Measurements from ENCODE around the gene RUFY4.
"Not testable (repeated sequence)": the region's sequence is repeated elsewhere in the genome, so short reads cannot be mapped to it uniquely, and the experiment has no call there.

RUFY4 gene

DNA sequence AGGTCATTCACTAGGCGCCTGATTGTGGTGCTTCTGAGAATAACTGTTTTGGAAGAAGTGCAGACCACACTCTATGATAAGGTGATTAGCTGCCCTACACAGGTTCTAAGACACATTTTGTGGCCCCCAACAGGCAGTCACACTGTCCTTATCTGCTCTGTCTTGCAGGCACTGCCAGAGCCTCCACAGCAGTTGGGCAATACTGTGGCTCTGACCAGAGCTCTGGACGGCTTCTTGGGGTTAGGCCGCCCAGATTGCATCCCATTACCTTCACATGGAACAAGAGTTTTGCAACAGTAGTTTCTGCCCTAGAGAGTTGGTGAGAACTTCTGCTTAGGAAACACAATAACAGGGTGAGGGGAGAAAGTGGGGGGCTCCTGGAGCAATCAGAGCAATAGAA is 22.7 kb downstream of the RUFY4 start:
- no peak overlapping the region for H3K4me3 Mint-ChIP-seq
- no peak for DNase-seq
- no peak overlapping the region for H3K27ac Mint-ChIP-seq
- peaks cover 45% of the 10 kb centered on the region for H3K27me3 Mint-ChIP-seq (ENCODE audit: low read depth, poor library complexity)
- no peaks in the 10 kb centered on the region for H3K36me3 Mint-ChIP-seq (ENCODE audit: low read depth)
- TF ChIP-seq, protein P1, sequence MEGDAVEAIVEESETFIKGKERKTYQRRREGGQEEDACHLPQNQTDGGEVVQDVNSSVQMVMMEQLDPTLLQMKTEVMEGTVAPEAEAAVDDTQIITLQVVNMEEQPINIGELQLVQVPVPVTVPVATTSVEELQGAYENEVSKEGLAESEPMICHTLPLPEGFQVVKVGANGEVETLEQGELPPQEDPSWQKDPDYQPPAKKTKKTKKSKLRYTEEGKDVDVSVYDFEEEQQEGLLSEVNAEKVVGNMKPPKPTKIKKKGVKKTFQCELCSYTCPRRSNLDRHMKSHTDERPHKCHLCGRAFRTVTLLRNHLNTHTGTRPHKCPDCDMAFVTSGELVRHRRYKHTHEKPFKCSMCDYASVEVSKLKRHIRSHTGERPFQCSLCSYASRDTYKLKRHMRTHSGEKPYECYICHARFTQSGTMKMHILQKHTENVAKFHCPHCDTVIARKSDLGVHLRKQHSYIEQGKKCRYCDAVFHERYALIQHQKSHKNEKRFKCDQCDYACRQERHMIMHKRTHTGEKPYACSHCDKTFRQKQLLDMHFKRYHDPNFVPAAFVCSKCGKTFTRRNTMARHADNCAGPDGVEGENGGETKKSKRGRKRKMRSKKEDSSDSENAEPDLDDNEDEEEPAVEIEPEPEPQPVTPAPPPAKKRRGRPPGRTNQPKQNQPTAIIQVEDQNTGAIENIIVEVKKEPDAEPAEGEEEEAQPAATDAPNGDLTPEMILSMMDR (IDR thresholded peaks at IDR 0.05) = no peak
- no peaks in the 10 kb centered on the region for H3K4me1 Mint-ChIP-seq
- H3K9me3 Mint-ChIP-seq = peaks cover 13% of the 10 kb centered on the region

DNA sequence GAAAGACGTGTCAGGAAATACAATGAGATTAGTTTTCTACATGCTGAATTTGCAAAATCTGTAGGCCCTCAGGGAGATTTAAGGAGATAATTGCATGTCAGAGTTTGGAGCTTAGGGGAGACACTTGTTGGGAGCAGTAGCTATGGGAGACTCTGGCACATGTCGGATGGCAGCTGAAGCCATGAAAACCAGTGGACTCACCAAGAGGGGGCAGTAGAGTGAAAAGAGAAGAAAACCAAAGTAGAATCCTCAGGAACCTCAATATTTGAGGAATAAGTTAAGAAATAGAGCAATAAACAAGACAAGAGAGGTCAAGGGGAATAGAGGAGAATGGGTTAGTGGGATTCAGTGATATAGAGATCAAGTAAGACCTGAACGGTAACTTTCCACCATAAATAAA is 24.8 kb downstream of the RUFY4 start:
- TF ChIP-seq, protein P1 (IDR thresholded peaks at IDR 0.05) = no peak
- peaks cover 15% of the 10 kb centered on the region for H3K9me3 Mint-ChIP-seq

DNA sequence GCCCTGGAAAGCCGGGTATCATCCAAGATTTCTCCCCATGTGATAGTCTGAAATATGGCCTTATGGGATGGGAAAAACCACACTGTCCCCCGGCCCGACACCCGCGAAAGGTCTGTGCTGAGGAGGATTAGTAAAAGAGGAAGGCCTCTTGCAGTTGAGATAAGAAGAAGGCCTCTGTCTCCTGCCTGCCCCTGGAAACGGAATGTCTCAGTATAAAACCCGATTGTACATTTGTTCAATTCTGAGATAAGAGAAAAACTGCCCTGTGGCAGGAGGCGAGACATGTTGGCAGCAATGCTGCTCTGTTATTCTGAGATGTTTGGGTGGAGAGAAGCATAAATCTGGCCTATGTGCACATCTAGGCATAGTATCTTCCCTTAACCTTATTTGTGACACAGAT is 26.8 kb downstream of the RUFY4 start:
- Mint-ChIP-seq H3K9me3 (peaks cover 12% of the 10 kb centered on the region), H3K27ac (no peak overlapping the region), H3K4me1 (no peaks in the 10 kb centered on the region), H3K36me3 (ENCODE audit: low read depth) (no peaks in the 10 kb centered on the region), H3K4me3 (no peak overlapping the region), H3K27me3 (ENCODE audit: low read depth, poor library complexity) (peaks cover 42% of the 10 kb centered on the region)
- DNase-seq = no peak
- TF ChIP-seq, protein P1 (IDR thresholded peaks at IDR 0.05) = no peak

More for the DNA sequence above, 24.8 kb downstream of the RUFY4 start:
- no peak for DNase-seq
- H3K36me3 Mint-ChIP-seq (ENCODE audit: low read depth) = no peaks in the 10 kb centered on the region
- H3K4me1 Mint-ChIP-seq = no peaks in the 10 kb centered on the region
- no peak overlapping the region for H3K27ac Mint-ChIP-seq
- H3K4me3 Mint-ChIP-seq = no peak overlapping the region
- peaks cover 37% of the 10 kb centered on the region for H3K27me3 Mint-ChIP-seq (ENCODE audit: low read depth, poor library complexity)

DNA sequence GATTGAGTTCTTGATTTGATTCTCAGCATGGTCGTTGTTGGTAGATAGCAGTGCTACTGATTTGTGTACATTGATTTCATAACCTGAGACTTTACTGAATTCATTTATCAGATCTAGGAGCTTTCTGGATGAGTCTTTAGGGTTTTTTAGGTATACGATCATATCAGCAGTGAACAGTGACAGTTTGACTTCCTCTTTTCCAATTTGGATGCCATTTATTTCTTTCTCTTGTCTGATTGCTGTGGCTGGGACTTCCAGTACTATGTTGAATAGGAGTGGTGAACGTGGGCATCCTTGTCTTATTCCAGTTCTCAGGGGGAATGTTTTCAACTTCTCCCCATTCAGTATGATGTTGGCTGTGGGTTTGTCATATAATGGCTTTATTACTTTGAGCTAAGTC is 28.9 kb downstream of the RUFY4 start:
- Mint-ChIP-seq H3K9me3 (peaks cover 12% of the 10 kb centered on the region), H3K4me3 (no peak overlapping the region), H3K4me1 (no peaks in the 10 kb centered on the region), H3K36me3 (ENCODE audit: low read depth) (no peaks in the 10 kb centered on the region), H3K27me3 (ENCODE audit: low read depth, poor library complexity) (peaks cover 47% of the 10 kb centered on the region), H3K27ac (no peak overlapping the region)
- TF ChIP-seq, protein P1 (IDR thresholded peaks at IDR 0.05) = no peak
- no peak for DNase-seq

DNA sequence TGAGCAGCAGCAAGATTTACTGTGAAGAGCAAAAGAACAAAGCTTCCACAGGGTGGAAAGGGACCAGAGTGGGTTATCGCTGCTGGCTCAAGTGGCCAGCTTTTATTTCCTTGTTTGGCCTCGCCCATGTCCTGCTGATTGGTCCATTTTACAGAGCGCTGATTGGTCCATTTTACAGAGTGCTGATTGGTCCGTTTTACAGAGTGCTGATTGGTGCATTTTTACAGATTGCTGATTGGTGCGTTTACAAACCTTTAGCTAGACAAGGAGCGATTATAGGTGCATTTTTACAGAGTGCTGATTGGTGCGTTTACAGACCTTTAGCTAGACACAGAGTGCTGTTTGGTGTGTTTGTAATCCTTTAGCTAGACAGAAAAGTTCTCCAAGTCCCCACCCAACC is 39.8 kb downstream of the RUFY4 start:
- peaks cover 40% of the 10 kb centered on the region for H3K27me3 Mint-ChIP-seq (ENCODE audit: low read depth, poor library complexity)
- not testable (repeated sequence) for DNase-seq; H3K4me1 Mint-ChIP-seq; H3K27ac Mint-ChIP-seq; H3K36me3 Mint-ChIP-seq (ENCODE audit: low read depth); H3K4me3 Mint-ChIP-seq
- H3K9me3 Mint-ChIP-seq = peaks cover 68% of the 10 kb centered on the region

DNA sequence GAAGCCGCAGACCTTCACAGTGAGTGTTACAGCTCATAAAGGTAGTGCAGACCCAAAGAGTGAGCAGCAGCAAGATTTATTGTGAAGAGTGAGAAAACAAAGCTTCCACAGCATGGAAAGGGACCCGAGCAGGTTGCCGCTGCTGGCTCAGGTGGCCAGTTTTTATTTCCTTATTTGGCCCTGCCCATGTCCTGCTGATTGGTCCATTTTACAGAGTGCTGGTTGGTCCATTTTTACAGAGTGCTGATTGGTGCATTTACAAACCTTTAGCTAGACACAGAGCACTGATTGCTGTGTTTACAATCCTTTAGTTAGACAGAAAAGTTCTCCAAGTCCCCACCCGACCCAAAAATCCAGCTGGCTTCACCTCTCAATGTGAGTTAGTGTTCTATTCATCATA is 52.7 kb downstream of the RUFY4 start:
- H3K27ac Mint-ChIP-seq; H3K36me3 Mint-ChIP-seq (ENCODE audit: low read depth); H3K4me3 Mint-ChIP-seq; DNase-seq; H3K27me3 Mint-ChIP-seq (ENCODE audit: low read depth, poor library complexity): not testable (repeated sequence)
- peaks cover 47% of the 10 kb centered on the region for H3K9me3 Mint-ChIP-seq
- H3K4me1 Mint-ChIP-seq = peaks cover 12% of the 10 kb centered on the region

DNA sequence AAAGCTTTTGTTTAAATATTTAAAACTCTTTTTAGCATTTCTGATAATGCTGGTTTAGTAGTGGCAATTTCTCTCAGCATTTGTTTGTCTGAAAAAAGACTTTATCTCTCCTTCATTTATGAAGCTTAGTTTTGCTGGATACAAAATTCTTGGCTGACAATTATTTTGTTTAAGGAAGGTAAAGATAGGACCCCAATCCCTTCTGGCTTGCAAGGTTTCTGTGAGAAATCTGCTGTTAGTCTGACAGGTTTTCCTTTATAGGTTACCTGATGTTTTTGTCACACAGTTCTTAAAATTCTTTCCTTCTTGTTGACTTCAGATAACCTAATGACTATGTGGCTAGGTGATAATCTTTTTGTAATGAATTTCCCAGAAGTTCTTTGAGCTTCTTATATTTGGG is 53.2 kb downstream of the RUFY4 start:
- H3K9me3 Mint-ChIP-seq = peaks cover 42% of the 10 kb centered on the region

More for the DNA sequence above, 53.2 kb downstream of the RUFY4 start:
- not testable (repeated sequence) for H3K4me3 Mint-ChIP-seq; H3K36me3 Mint-ChIP-seq (ENCODE audit: low read depth); H3K27ac Mint-ChIP-seq; H3K27me3 Mint-ChIP-seq (ENCODE audit: low read depth, poor library complexity); DNase-seq
- H3K4me1 Mint-ChIP-seq = peaks cover 12% of the 10 kb centered on the region

Data from nephron progenitor cell (in vitro differentiated cells).